Stimulated activated CD4-positive, alpha-beta T cell treated with anti-CD3 and anti-CD28 coated beads, Interleukin-1b, Interleukin-23, amount 100 ng/mL, for 48 hours (primary cell): Measurements from ENCODE around the gene NPC2.

ENCODE experiments used
- DNase-seq: peaks from one replicate; pipeline ENCODE4 v3.0.0-alpha.2; 2020

Gene NPC2

GRCh38 chr14:74518221-74518620 is 25.1 kb upstream of the NPC2 start:
- DNase-seq = no peak

- no peak for DNase-seq
These were observed 24.6 kb upstream of the NPC2 start for GRCh38 chr14:74517731-74518130.

GRCh38 chr14:74516451-74517160 is 23.5 kb upstream of the NPC2 start:
- no peak for DNase-seq

GRCh38 chr14:74515891-74516412 is 22.8 kb upstream of the NPC2 start:
- no peak for DNase-seq

- DNase-seq = no peak
These were observed 21.4 kb upstream of the NPC2 start for GRCh38 chr14:74514471-74514941.

GRCh38 chr14:74511966-74512830 is 19.1 kb upstream of the NPC2 start:
- no peak for DNase-seq

- DNase-seq = no peak
These were observed 17.9 kb upstream of the NPC2 start for GRCh38 chr14:74510959-74511409.

- no peak for DNase-seq
These were observed 17.3 kb upstream of the NPC2 start for GRCh38 chr14:74510223-74510931.

- no peak for DNase-seq
These were observed 16.6 kb upstream of the NPC2 start for GRCh38 chr14:74509587-74510222.

GRCh38 chr14:74508844-74509428 is 15.8 kb upstream of the NPC2 start:
- DNase-seq = no peak

- no peak for DNase-seq
These were observed 15.2 kb upstream of the NPC2 start for GRCh38 chr14:74508292-74508731.

GRCh38 chr14:74507840-74508239 is 14.7 kb upstream of the NPC2 start:
- DNase-seq = no peak

- no peak for DNase-seq
These were observed 14.0 kb upstream of the NPC2 start for GRCh38 chr14:74507085-74507484.

GRCh38 chr14:74506411-74506851 is 13.3 kb upstream of the NPC2 start:
- no peak for DNase-seq

GRCh38 chr14:74505831-74506230 is 12.7 kb upstream of the NPC2 start:
- DNase-seq = no peak

GRCh38 chr14:74504874-74505720 is 12.0 kb upstream of the NPC2 start:
- DNase-seq = no peak

- DNase-seq = no peak
These were observed 11.3 kb upstream of the NPC2 start for GRCh38 chr14:74504412-74504811.

GRCh38 chr14:74503938-74504335 is 10.8 kb upstream of the NPC2 start:
- DNase-seq = no peak

- no peak for DNase-seq
These were observed 10.3 kb upstream of the NPC2 start for GRCh38 chr14:74503291-74503937.

- no peak for DNase-seq
These were observed 9.3 kb upstream of the NPC2 start for GRCh38 chr14:74502236-74503019.
